Activated CD8-positive, alpha-beta T cell treated with anti-CD3 and anti-CD28 coated beads for 36 hours (primary cell): ENCODE data around the gene CCDC102A. TPM values are rescaled to one million over a fixed set of nuclear protein-coding genes. Genes with fewer than 3 reads are reported as not detected.
"Not testable (repeated sequence)": the region's sequence is repeated elsewhere in the genome, so short reads cannot be mapped to it uniquely, and the experiment has no call there.

Experiments used
- ATAC-seq: fragments of 200-7000 bp; cut with Tn5 transposase; one replicate; pipeline ENCODE4 v1.10.0; 2021; ENCODE audit warnings: mild to moderate bottlenecking, moderate library complexity
- CTCF ChIA-PET: fragments of 350-600 bp; sonication (Branson Sonifier 250); formaldehyde crosslinking; loops from one replicate; lab custom pipeline; 2021; ENCODE audit warnings: antibody characterized with exemption; lab: Charles Lee
- POLR2A ChIA-PET: fragments of 350-600 bp; sonication (Branson Sonifier 250); formaldehyde crosslinking; loops from one replicate; lab custom pipeline; 2021; ENCODE audit warnings: antibody characterized with exemption; lab: Charles Lee
- DNase-seq: peaks from one replicate; pipeline ENCODE4 v3.0.0-alpha.2; 2020
- H3K27ac Mint-ChIP-seq: one replicate; pipeline ENCODE4 v1.8.0; 2021; ENCODE audit warnings: mild to moderate bottlenecking, mixed read lengths
- H3K27me3 Mint-ChIP-seq: one replicate; pipeline ENCODE4 v1.8.0; 2021; ENCODE audit warnings: mixed read lengths
- H3K36me3 Mint-ChIP-seq: one replicate; pipeline ENCODE4 v1.8.0; 2021; ENCODE audit warnings: low read depth, mixed read lengths
- H3K4me1 Mint-ChIP-seq: one replicate; pipeline ENCODE4 v1.8.0; 2021; ENCODE audit warnings: low read depth, mixed read lengths
- H3K4me3 Mint-ChIP-seq: one replicate; pipeline ENCODE4 v1.8.0; 2021; ENCODE audit warnings: mild to moderate bottlenecking, moderate library complexity, mixed read lengths
- H3K9me3 Mint-ChIP-seq: one replicate; pipeline ENCODE4 v1.8.0; 2021; ENCODE audit warnings: mixed read lengths
- intact Hi-C: fragments of 100-400 bp; cut with micrococcal nuclease; formaldehyde crosslinking; loops from one replicate; pipeline ENCODE4 v1.10.0; 2022
- total RNA-seq, 2 experiments: library from RNA; stranded (reverse); gene quantifications; one replicate each; pipeline ENCODE4 v1.2.3, GENCODE V29; 2021
- TF ChIP-seq, protein P1 (sequence below): fragments of 200-600 bp; IDR thresholded peaks from one replicate; pipeline ENCODE4 v1.8.0; 2022; ENCODE audit warnings: antibody characterized with exemption, mild to moderate bottlenecking

CCDC102A gene
- total RNA-seq, 2 experiments from 2014 or later, result 7.1 to 7.9 TPM

DNA sequence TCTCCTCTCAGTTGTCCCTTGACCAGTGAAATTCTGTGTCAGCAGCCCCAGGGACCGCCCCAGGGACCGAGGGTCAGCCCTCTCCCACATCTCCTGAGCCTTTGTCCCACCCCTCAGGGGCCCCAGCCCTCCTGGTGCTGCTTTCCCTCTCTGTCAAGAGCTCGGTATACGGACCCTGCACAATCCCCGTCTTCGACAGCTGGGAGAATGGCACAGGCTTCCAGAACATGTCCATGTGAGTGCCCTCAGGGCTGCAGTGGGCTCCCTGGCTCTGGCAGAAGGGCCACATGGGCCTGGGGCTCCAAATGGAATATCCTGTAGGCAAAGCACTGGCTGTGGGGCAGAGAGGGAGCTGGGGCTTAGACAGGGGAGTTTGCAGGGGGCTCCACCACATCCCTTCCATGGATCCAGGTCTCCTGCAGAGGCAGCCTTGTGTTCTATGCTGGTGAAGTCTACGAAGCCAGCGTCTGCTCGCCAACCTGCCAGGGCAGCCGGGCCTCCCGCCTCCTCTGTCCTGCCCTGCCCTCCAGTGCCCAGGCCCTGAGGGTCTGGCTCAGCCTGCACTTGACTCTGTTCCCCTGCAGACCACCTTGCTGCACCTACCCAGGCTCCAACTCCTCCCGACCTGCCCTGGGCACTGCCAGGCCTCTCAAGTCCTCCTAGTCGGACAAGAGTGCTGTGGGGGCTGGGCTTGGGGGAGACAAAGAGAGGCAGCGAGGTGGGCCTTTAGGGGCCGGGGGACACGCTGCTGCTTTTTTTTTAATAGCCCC, 34.1 kb upstream of the CCDC102A start:
- H3K36me3 Mint-ChIP-seq, result peaks cover 10% of the 10 kb centered on the region
- POLR2A ChIA-PET, result interaction anchor here (0.8 kb wide), 1 partner anchor 40 kb away, joined by 3 read pairs; no protein-coding TSS in a partner anchor
- intact Hi-C loops, result loop anchor here (10.0 kb wide), 1 partner anchor 154 kb away; no protein-coding TSS in a partner anchor

DNA sequence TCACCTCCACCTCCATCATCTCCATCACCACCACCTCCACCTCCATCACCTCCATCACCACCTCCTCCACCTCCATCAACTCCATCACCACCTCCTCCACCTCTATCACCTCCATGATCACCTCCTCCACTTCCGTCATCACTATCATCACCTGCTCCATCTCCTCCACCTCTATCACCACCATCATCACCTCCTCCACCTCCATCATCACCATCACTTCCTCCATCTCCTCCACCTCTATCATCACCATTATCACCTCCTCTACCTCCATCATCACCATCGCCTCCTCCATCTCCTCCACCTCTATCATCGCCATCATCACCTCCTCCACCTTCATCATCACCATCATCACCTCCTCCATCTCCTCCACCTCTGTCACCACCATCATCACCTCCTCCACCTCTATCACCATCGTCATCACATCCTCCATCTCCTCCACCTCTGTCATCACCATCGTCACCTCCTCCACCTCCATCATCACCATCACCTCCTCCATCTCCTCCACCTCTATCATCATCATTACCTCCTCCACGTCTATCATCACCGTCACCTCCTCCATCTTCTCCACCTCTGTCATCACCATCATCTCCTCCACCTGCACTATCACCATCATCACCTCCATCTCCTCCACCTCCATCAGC, 33.1 kb upstream of the CCDC102A start:
- ATAC-seq (no peak), DNase-seq (no peak)
- Mint-ChIP-seq H3K9me3 (peaks cover 4% of the 10 kb centered on the region), H3K4me1 (peaks cover 14% of the 10 kb centered on the region), H3K4me3 (no peak overlapping the region), H3K27ac (no peak overlapping the region), H3K36me3 (peaks cover 10% of the 10 kb centered on the region), H3K27me3 (no peaks in the 10 kb centered on the region)
- ChIA-PET POLR2A (no interaction called here), CTCF (interaction anchor here (1.7 kb wide), 1 partner anchor 79 kb away, joined by 6 read pairs; no protein-coding TSS in a partner anchor)
- TF ChIP-seq, protein P1, sequence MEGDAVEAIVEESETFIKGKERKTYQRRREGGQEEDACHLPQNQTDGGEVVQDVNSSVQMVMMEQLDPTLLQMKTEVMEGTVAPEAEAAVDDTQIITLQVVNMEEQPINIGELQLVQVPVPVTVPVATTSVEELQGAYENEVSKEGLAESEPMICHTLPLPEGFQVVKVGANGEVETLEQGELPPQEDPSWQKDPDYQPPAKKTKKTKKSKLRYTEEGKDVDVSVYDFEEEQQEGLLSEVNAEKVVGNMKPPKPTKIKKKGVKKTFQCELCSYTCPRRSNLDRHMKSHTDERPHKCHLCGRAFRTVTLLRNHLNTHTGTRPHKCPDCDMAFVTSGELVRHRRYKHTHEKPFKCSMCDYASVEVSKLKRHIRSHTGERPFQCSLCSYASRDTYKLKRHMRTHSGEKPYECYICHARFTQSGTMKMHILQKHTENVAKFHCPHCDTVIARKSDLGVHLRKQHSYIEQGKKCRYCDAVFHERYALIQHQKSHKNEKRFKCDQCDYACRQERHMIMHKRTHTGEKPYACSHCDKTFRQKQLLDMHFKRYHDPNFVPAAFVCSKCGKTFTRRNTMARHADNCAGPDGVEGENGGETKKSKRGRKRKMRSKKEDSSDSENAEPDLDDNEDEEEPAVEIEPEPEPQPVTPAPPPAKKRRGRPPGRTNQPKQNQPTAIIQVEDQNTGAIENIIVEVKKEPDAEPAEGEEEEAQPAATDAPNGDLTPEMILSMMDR, result no peak
- intact Hi-C loops, result no loop called here

More for the DNA sequence above, 34.1 kb upstream of the CCDC102A start:
- H3K27me3 Mint-ChIP-seq, result no peaks in the 10 kb centered on the region
- CTCF ChIA-PET, result interaction anchor here (1.7 kb wide), 1 partner anchor 78 kb away, joined by 6 read pairs; no protein-coding TSS in a partner anchor
- no peak for ATAC-seq
- peaks cover 4% of the 10 kb centered on the region for H3K9me3 Mint-ChIP-seq
- TF ChIP-seq, protein P1, result no peak
- DNase-seq, result no peak
- H3K4me1 Mint-ChIP-seq, result peaks cover 10% of the 10 kb centered on the region
- H3K27ac Mint-ChIP-seq, result no peak overlapping the region
- H3K4me3 Mint-ChIP-seq, result no peak overlapping the region

DNA sequence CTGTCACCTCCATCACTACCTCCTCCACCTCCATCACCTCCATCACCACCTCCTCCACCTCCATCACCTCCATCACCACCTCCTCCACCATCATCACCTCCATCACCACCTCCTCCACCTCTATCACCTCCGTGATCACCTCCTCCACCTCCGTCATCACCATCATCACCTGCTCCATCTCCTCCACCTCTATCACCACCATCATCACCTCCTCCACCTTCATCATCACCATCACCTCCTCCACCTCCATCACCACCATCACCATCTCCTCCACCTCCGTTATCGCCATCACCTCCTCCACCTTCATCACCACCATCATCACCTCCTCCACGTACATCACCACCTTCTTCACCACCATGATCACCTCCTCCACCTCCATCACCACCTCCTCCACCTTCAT, 32.4 kb upstream of the CCDC102A start:
- CTCF ChIA-PET, ATAC-seq, H3K4me3 Mint-ChIP-seq, intact Hi-C loops, H3K27me3 Mint-ChIP-seq, H3K36me3 Mint-ChIP-seq, H3K27ac Mint-ChIP-seq, H3K9me3 Mint-ChIP-seq, DNase-seq, POLR2A ChIA-PET: not testable (repeated sequence)
- peaks cover 13% of the 10 kb centered on the region for H3K4me1 Mint-ChIP-seq

DNA sequence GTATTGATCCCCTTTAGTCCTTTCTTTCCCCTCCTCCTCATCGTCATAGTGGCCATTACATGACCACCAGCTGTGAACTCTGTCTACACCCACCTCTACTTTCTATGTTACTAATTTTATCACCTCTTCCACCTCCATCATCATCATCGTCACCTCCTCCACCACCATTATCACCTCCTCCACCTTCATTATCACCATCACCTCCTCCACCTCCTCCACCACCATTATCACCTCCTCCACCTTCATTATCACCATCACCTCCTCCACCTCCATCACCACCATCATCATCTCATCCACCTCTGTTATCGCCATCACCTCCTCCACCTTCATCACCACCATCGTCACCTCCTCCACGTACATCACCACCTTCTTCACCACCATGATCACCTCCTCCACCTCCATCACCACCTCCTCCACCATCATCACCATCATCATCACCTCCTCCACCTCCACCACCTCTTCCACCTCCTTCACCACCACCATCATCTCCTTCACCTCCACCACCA, 31.9 kb upstream of the CCDC102A start:
- H3K4me3 Mint-ChIP-seq, result no peak overlapping the region
- peaks cover 9% of the 10 kb centered on the region for H3K4me1 Mint-ChIP-seq
- DNase-seq (no peak), ATAC-seq (no peak)
- ChIA-PET POLR2A (no interaction called here), CTCF (no interaction called here)
- no peak overlapping the region for H3K27ac Mint-ChIP-seq
- H3K27me3 Mint-ChIP-seq, result no peaks in the 10 kb centered on the region
- TF ChIP-seq, protein P1, result no peak
- peaks cover 4% of the 10 kb centered on the region for H3K9me3 Mint-ChIP-seq
- H3K36me3 Mint-ChIP-seq, result peaks cover 10% of the 10 kb centered on the region
- intact Hi-C loops, result no loop called here

DNA sequence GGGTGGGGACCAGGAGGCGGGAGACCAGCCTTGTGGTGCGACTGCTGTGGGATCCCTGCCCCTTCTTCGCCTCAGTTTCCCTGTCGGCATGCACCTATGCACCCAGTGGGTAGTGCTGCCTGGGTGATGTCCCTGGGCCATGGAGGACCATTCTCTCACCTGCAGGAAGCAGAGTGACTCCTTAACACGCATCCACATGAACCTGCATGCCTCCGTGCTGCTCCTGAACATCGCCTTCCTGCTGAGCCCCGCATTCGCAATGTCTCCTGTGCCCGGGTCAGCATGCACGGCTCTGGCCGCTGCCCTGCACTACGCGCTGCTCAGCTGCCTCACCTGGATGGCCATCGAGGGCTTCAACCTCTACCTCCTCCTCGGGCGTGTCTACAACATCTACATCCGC, 31.3 kb upstream of the CCDC102A start:
- H3K4me3 Mint-ChIP-seq, result no peak overlapping the region
- ChIA-PET POLR2A (no interaction called here), CTCF (no interaction called here)
- peaks cover 4% of the 10 kb centered on the region for H3K9me3 Mint-ChIP-seq
- TF ChIP-seq, protein P1, result no peak
- H3K4me1 Mint-ChIP-seq, result peaks cover 5% of the 10 kb centered on the region
- peaks cover 10% of the 10 kb centered on the region for H3K36me3 Mint-ChIP-seq
- H3K27me3 Mint-ChIP-seq, result no peaks in the 10 kb centered on the region
- no peak overlapping the region for H3K27ac Mint-ChIP-seq
- no peak for DNase-seq
- ATAC-seq, result no peak
- intact Hi-C loops, result no loop called here
